AG04449 (cell line): Measurements from ENCODE around the gene NMNAT3.

Experiments used
- CTCF ChIA-PET: fragments of 350-600 bp; formaldehyde crosslinking; extraction: SDS; loops from one replicate; lab custom pipeline; 2021; ENCODE audit warnings: antibody characterized with exemption; lab: Yijun Ruan, JAX
- POLR2A ChIA-PET: fragments of 400-600, 350-600 bp; formaldehyde crosslinking; extraction: SDS; loops from one replicate; lab custom pipeline; 2020; ENCODE audit warnings: antibody characterized with exemption, inconsistent platforms; lab: Yijun Ruan, JAX
- DNase-seq: peaks from one replicate; pipeline ENCODE4 v3.0.0-alpha.2; 2010; ENCODE audit warnings: low read depth, low spot score
- H3K4me3 ChIP-seq: 2 replicates; pipeline ENCODE4 v1.5.1; 2011; ENCODE audit warnings: low read depth, mild to moderate bottlenecking, control low read depth, low read length
- TF ChIP-seq, protein P1 (sequence below): IDR thresholded peaks from one replicate; pipeline ENCODE4 v1.5.1; 2011; ENCODE audit warnings: mild to moderate bottlenecking, moderate library complexity, low read length, control low read depth, inconsistent platforms; ENCODE audit not compliant: insufficient read depth; ENCODE audit errors: missing control alignments

Gene NMNAT3

DNA sequence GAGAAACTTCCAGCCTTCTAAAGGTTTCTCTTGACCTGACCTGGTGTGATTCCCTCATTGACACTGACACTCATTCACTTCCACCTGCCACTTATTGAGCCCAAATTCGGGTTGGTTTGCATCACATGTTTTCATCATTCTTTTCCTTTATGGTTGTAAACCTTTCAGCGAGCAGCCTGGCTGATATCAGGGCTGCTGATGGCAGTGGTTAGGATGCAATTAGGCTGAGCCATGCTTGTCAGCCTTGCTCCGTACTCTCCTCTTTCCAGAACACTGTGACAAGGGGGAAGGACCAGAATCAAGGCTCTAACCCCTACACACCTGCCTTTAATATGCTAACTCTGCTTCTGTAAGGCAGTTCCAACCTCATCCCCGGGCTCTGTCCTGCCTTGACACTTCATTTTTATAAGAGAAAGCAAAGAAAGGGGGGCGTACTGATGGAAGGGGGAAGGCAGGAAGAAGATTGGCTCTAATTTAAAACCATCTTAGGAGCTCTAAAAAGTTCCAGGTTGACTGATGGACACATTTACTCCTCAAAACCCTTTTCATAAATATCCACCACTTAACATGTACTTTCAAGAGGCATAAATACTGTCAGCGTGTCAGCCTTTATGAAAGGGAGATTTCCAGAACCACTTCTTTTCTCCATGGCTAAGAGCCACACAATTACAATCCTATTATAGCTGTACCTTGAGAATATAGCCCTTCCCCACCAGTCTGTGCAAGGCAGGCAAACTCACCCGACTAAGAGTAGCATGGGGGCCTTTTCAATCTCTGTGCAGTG is 5.7 kb downstream of the NMNAT3 start:
- CTCF ChIA-PET: no interaction called here
- no peak for DNase-seq
- POLR2A ChIA-PET: no interaction called here
- no peak overlapping the region for H3K4me3 ChIP-seq
- TF ChIP-seq, protein P1, sequence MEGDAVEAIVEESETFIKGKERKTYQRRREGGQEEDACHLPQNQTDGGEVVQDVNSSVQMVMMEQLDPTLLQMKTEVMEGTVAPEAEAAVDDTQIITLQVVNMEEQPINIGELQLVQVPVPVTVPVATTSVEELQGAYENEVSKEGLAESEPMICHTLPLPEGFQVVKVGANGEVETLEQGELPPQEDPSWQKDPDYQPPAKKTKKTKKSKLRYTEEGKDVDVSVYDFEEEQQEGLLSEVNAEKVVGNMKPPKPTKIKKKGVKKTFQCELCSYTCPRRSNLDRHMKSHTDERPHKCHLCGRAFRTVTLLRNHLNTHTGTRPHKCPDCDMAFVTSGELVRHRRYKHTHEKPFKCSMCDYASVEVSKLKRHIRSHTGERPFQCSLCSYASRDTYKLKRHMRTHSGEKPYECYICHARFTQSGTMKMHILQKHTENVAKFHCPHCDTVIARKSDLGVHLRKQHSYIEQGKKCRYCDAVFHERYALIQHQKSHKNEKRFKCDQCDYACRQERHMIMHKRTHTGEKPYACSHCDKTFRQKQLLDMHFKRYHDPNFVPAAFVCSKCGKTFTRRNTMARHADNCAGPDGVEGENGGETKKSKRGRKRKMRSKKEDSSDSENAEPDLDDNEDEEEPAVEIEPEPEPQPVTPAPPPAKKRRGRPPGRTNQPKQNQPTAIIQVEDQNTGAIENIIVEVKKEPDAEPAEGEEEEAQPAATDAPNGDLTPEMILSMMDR: no peak

DNA sequence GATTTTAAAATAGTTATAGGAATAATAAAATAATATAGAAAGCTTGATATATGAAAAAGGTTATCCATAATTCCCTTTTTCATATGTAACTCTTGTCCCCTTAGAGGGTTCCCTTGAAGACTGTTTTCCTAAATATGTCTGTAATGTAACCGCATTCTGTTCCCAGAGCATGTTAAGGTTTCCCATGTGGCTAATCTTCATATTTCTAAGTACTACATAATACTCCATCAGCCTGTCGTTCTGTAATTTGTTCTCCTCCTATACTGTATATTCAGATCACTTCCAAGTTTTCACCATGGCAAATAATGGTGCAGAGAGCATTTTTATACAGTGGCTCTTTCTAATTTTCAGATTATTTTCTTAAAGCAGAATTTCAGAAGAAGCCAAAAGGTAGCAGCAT is 6.7 kb downstream of the NMNAT3 start:
- ChIA-PET CTCF (no interaction called here), POLR2A (no interaction called here)
- H3K4me3 ChIP-seq: no peak overlapping the region
- no peak for DNase-seq
- TF ChIP-seq, protein P1: no peak

DNA sequence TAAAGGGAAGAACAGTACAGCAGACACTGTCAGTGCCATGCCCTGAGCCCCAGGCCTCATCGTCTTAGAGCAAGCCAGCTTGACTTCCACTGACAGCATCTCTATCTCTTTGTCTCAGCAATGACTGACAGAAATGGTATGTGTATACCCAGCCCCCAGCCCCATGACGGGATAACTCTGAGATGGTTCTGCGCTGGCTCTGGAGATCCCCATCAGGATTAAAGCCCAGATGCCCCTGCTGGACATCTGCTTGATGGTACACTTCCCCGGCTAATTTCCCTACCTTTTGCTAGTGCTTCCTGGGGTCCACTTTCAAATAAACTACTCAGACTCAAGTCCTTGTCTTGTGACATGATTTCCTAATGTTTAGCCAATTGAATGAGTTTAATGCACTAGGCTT is 7.6 kb downstream of the NMNAT3 start:
- no peak for DNase-seq
- TF ChIP-seq, protein P1: no peak
- ChIA-PET CTCF (no interaction called here), POLR2A (no interaction called here)
- no peak overlapping the region for H3K4me3 ChIP-seq

DNA sequence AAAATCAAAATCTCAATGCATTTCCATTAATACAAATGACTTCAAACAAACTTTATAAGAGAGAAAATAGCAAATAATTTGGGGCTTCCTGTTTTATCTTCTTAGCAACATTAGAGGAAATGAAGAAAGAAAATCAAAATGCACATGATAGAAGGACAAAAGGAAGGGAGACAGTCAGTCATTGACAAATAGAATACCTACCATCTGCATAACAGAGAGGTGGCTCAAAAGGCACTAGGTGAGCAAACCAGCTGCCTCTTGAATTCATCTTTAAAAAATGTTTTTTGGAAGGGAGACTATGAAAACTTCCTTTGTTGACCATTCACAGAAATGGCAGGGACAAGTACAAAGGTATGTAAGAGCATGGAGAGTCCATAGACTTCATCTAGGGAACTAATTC is 9.4 kb downstream of the NMNAT3 start:
- CTCF ChIA-PET: no interaction called here
- H3K4me3 ChIP-seq: no peak overlapping the region
- POLR2A ChIA-PET: no interaction called here

DNA sequence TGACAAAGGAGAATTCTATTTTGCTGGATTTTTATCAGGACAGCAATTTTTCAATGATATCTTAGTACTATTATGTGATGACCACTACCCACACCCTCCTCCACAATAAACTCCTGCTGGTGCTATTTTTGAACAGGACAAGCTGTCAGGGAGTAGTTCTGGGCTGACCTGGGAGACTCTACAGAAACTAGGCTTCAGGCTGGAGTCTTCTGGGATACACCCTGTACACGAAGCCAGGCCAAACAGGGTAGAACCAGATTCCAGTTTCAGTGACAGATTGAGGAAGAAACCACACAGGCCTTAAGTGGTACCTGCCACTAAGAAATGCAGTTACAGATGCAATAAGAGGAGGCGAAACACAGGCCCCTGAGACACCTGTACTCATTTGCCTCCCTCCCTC is 12.8 kb downstream of the NMNAT3 start:
- TF ChIP-seq, protein P1: no peak
- no peak overlapping the region for H3K4me3 ChIP-seq
- ChIA-PET CTCF (no interaction called here), POLR2A (no interaction called here)
- no peak for DNase-seq

More for the DNA sequence above, 9.4 kb downstream of the NMNAT3 start:
- TF ChIP-seq, protein P1: no peak
- DNase-seq: no peak

DNA sequence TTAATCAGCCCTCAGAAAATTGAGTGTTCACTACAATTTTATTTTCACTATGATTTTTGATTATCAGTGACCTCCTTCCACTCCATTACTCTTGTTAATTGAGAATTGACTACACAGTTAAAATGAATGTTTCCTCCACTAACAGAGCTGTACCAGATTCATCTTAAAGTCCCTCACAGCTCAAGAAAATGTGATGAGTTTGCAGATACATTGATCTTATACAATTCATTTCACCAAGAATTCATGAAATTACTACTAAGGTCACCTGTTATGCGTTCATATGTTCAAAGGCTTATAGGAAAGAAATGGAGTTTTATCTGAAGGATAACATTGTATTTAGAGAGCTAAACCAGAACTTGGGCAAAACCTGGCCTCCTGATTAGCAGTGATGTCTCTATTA is 17.5 kb downstream of the NMNAT3 start:
- TF ChIP-seq, protein P1: no peak
- no peak for DNase-seq
- H3K4me3 ChIP-seq: no peak overlapping the region
- CTCF ChIA-PET: no interaction called here
- POLR2A ChIA-PET: no interaction called here
